NAMALWA (cell line): ENCODE data around the gene TGFB1.

Experiments
- DNase-seq: peaks from one replicate; pipeline ENCODE4 v3.0.0-alpha.2; 2015; ENCODE audit warnings: low spot score

The TGFB1 gene

DNA sequence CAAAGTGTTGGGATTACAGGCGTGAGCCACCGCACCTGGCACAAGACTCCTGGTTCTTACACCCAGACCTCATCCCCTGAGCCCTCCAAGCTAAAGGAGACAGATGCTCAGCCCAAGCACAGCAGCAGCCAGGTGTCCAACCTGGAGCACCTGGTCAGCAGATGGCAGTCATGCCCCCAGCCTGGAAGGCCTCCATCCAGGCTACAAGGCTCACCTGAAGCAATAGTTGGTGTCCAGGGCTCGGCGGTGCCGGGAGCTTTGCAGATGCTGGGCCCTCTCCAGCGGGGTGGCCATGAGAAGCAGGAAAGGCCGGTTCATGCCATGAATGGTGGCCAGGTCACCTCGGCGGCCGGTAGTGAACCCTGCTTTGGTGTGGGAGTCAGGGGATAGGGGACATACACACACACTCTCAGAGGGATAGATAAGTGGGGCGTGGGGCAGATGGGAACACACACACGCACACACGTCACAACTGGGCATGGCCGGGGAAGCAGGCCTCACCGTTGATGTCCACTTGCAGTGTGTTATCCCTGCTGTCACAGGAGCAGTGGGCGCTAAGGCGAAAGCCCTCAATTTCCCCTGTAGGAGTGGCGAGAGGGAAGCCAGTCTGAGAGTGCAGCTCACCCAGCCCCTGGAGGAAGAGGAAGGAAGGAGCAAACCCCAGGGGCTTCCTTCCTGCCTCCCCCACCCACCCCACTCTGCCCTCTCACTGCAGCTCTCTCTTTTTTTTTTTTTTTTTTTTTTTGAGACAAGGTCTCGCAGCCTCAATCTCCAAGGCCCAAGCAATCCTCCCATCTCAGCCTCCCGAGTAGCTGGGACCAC lies 11.8 kb downstream of the TGFB1 start:
- DNase-seq = no peak

DNA sequence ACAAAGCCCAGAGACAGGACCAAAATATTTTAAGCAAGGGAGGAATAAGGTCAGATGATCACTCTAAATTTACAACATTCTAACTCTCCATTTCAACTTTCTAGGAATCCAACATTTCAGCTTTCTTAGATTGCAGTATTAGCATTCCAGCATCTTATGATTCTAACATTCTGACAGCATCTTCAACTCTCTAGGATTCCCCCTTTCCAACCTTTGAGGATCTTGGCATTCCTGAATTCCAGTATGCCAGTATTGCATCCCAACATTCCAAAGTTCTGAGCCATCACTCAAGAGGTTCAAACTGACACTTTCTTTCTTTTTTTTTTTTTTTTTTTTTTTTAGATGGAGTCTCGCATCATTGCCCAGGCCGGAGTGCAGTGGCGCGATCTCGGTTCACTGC lies 13.8 kb downstream of the TGFB1 start:
- DNase-seq = no peak

GRCh38 chr19:41335467-41335866 lies 18.3 kb downstream of the TGFB1 start:
- no peak for DNase-seq

- DNase-seq = no peak
Measured at GRCh38 chr19:41334793-41335192, 18.9 kb downstream of the TGFB1 start.

GRCh38 chr19:41332468-41332867 lies 21.3 kb downstream of the TGFB1 start:
- DNase-seq = no peak

DNA sequence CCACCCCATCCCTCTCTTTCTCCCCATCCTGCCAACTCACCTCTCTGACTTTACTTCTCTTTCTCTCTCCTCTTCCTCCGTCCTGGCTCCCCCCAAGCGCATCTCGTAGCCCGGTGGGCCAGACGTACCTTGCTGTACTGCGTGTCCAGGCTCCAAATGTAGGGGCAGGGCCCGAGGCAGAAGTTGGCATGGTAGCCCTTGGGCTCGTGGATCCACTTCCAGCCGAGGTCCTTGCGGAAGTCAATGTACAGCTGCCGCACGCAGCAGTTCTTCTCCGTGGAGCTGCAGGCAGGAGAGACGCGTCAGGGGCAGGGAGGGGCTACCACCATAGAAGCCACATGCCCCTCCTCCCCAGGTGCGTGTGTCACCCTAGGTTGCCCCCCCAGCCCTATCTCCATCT lies 21.7 kb downstream of the TGFB1 start:
- no peak for DNase-seq

DNA sequence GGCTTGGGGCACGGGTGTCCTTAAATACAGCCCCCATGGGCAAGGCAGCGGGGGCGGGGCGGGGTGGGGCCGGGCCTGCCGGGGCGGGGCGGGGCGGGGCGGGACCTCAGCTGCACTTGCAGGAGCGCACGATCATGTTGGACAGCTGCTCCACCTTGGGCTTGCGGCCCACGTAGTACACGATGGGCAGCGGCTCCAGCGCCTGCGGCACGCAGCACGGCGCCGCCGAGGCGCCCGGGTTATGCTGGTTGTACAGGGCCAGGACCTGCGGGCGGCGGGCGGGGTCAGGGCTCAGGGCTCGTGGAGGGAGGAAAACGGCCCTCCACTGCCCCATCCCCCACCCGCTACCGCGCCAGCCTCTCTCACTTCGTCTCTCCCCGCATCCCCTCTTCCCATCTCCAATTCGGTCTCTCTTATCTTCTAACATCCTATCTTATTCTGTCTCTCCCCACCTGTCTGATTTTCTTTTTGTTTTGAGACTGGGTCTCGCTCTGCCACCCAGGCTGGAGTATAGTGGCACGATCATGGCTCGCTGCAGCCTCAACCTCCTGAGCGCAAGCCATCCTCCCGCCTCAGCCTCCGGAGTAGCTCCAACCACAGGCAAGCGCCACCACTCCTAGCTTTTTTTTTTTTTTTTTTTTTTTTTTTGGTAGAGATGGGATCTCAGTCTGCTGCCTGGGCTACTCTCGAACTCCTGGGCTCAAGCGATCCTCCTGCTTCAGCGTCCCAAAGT lies 22.6 kb downstream of the TGFB1 start:
- no peak for DNase-seq

- no peak for DNase-seq
Measured at GRCh38 chr19:41330481-41330880, 23.2 kb downstream of the TGFB1 start.

GRCh38 chr19:41328842-41329225 lies 24.9 kb downstream of the TGFB1 start:
- DNase-seq = peak; percentile 56

DNA sequence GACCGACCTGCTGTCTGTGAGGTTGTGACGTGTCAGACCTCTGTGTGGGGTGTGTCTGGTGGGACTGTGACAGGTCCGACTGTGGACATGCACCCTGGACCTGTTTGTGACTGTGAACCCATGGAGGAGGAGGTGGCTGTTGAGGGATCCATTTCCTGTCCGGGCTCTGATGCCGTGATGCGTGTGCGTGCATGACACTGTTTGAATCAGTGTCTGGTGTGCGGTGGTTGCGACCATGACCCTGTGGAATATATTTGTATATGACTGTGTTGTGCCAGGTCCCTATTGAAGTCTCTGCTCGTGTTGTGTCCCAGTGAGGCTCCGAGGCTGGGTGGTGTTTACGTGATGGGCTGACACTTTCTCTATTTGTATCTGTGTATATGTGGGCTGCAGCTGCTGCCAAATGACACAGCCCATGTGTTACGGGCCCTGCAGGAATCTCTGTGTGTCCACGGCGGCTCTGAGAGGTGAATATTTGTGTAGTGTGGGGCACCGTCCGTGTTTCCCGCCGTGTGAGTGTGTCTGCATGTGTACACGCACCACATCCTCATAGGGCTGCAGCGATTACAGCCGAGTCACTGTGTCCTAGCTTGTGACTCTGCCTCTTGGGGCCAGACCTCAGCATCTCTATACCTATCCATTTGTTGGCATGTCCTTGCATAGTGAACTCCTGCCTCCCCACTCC lies 25.4 kb downstream of the TGFB1 start:
- peak; percentile 53 for DNase-seq

- peak; percentile 76 for DNase-seq
Measured at GRCh38 chr19:41327576-41328156, 26.1 kb downstream of the TGFB1 start.

- no peak for DNase-seq
Measured at GRCh38 chr19:41327076-41327575, 26.6 kb downstream of the TGFB1 start.

DNA sequence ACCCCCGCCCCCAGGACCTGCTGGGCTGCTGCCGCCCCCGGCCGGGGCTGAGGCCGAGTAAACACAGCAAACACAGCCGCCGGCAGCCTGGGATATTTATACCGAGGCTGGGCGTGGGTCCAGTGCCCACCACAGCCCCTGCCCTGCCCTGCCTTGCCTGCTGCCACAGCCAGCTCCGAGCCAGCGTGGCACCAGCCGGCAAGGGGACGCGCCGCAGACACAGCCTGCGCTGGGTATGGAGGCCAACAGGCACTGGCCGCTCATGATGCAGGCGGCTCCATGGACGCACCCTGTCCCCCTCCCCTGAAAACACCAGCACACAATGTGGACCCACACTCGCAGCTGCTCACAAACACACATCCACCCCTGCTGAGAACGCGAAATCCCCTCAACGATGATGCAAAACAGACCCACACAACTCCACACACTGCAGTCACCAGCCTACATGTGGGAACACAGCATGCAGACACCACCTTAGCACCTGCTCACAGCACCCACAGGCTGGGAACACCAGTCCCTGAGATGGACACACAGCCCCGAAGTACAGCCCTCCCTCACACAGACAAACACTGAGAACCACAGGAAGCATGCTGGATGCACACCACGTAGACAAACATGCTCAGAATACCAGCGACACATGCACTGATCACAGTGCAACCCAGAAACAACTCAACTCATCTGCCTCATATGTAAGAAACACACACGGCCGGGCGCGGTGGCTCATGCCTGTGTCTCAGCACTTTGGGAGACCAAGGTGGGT lies 27.6 kb downstream of the TGFB1 start:
- peak; percentile 84 for DNase-seq

- no peak for DNase-seq
Measured at GRCh38 chr19:41325640-41325946, 28.1 kb downstream of the TGFB1 start.

GRCh38 chr19:41324921-41325639 lies 28.6 kb downstream of the TGFB1 start:
- no peak for DNase-seq

- no peak for DNase-seq
Measured at GRCh38 chr19:41324231-41324702, 29.5 kb downstream of the TGFB1 start.

GRCh38 chr19:41323430-41324125 lies 30.1 kb downstream of the TGFB1 start:
- no peak for DNase-seq

GRCh38 chr19:41323023-41323422 lies 30.7 kb downstream of the TGFB1 start:
- DNase-seq = no peak

DNA sequence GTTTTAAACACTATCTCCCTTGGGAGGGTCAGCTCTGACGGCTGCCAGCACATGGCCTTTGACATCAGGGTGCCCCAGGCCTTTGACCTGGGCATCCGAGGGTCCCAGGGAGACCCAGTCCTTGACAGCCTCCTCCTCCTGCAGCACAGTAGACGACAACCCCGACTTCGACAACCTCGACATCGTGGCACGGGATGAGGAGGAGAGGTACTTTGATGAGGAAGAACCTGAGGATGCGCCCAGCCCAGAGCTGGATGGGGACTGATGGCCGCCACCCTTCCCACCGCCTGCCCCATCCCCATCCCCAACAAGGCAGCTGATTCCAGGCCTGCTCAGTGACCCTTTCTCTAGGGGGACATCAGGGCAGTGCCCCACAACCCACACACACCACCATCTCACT lies 31.3 kb downstream of the TGFB1 start:
- no peak for DNase-seq

- no peak for DNase-seq
Measured at GRCh38 chr19:41321600-41322270, 32.0 kb downstream of the TGFB1 start.
